Stimulated activated naive CD4-positive, alpha-beta T cell treated with Interleukin-2 at 50 U/mL for 16 hours (primary cell): ENCODE data around the gene AVL9.
"Not testable (repeated sequence)": the region's sequence is repeated elsewhere in the genome, so short reads cannot be mapped to it uniquely, and the experiment has no call there.

ENCODE experiments used
- DNase-seq: peaks from one replicate; lab custom pipeline; 2025; lab: John Stamatoyannopoulos, UW

AVL9 gene

DNA sequence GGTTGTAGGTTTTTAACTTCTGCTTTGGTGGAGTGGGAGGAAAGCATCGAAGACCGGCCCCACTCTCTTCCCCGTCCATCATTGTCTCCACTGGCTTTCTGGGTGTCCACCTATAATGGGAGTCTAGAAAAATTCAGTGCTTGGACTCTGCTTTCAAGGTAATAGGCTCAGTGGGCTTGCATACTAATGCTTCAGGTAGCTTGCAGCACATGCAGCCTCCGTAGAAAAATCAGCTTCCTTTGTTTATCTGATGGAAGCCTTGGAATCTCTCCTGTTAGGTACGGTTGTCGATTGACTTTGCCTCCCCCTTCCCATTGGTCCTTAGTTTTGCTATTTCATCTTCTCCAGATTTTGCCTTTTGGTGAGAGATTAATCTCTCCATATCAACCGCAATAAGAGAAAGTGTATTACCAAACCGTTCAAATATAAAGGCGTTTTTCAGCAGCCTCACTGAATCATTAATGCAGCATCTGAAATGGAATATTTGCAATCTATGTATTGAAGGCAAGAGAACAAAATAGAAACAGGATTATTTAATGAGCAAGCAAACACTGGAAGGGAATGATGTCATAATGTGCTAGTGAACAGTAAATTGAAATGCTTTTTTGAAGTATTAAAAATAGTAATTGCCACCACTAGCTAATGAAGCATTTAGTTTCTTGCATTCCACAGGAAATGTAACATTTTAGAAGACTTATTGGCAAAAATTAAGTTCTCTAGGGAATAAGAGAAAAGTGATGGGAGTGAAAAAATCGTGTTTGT lies 944 bp downstream of the AVL9 start:
- no peak for DNase-seq

DNA sequence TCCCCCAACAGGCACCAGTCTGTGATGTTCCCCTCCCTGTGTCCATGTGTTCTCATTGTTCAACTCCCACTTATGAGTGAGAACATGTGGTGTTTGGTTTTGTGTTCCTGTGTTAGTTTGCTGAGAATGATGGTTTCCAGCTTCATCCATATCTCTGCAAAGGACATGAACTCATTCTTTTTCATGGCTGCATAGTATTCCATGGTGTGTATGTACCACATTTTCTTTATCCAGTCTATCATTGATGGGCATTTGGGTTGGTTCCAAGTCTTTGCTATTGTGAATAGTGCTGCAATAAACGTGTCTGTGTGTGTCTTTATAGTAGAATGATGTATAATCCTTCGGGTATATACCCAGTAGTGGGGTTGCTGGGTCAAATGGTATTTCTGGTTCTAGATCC lies 4.5 kb downstream of the AVL9 start:
- not testable (repeated sequence) for DNase-seq

DNA sequence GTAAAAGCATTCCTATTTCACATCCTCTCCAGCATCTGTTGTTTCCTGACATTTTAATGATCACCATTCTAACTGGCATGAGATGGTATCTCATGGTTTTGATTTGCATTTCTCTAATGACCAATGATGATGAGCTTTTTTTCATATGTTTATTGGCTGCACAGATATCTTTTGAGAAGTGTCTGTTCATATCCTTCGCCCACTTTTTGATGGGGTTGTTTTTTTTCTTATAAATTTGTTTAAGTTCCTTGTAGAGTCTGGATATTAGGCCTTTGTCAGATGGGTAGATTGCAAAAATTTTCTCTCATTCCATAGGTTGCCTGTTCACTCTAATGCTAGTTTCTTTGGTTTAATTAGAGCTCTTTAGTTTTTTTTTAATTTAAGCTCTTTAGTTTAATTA lies 4.9 kb downstream of the AVL9 start:
- not testable (repeated sequence) for DNase-seq

DNA sequence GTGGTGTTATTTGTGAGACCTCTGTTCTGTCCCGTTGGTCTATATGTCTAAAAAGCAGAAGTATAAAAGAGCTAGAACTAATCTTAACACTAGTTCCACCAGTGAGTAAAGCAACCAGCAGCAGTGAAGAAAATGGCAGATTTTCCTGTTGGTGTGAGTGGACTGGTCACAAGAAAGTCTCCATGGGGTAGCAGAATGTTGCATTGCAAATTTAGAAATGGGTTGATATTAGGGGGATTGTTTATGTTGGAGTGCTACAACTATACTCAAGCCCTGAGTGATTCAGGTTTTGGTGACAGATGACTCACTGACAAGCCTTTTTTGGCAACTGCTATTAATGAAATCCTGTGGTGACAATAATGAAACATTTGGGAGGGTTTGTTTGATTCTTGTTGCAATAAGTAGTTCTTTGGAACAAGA lies 5.6 kb downstream of the AVL9 start:
- no peak for DNase-seq

DNA sequence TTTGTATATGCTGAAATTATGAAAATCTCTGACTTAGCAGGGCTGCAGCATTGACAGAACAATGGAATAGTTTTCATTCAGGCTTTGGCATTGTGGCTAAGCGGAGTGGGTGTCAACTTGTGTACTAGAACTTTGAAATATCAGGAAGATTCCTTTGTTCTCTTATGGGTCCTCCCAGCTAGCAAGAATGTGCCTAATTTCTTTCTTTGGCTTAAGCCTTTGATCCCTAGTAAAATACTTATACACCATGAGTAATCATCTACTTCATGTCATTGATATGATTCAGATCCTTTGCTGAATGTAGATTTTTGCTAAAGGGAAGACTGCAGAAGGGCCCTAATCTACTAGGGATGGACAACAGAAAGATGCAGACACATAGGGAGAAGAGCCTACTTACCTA lies 6.2 kb downstream of the AVL9 start:
- no peak for DNase-seq

DNA sequence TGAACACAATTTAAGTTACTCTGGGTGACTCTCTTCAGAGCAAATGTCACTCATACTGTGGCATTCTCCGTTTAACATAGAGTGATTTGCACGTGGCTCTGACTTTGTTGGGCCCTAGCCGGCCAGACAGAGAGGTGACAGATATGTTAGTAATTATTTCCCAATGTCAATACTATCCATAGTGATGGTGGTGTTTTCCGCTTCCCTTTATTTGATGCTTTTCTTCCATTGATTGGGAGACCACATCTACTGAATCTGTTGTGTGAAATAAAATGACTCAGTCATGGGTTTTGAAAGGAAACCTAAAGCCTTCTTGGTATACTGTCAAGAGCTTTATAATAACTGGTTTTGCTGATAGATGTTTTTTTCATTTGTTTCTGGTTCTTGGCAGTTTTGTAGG lies 7.4 kb downstream of the AVL9 start:
- DNase-seq: peak; percentile 7

DNA sequence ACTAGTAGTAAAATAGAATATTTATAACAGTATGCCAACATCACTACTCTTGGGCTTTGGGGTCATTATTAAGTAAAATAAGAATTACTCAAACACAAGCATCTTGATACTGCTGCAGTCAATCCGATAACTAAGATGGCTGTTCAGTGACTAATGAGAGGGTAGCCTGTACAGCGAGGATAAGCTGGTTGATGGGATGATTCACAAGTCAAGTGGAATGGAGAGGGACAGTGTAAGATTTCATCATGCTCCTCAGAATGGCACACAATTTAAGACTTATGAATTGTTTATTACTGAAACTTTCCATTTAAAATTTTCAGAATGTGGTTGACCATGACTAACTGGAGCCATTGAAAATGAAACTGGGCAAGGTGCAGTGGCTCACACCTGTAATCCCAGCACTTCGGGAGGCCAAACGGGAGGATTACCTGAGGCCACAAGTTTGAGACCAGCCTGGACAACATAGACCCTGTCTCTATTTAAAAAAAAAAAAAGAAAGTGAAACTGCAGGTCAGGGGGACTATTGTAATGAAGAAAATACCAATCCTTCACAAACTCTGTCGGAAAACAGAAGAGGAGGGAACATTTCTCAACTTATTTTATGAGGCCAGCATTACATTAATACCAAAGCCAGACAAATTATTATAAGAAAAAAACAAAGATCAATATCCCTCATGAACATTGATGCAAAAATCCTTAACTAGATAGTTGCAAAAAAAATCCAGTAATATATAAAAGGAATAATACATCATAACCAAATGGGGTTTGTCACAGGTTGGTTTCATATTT lies 11.2 kb downstream of the AVL9 start:
- DNase-seq: peak; percentile 41

DNA sequence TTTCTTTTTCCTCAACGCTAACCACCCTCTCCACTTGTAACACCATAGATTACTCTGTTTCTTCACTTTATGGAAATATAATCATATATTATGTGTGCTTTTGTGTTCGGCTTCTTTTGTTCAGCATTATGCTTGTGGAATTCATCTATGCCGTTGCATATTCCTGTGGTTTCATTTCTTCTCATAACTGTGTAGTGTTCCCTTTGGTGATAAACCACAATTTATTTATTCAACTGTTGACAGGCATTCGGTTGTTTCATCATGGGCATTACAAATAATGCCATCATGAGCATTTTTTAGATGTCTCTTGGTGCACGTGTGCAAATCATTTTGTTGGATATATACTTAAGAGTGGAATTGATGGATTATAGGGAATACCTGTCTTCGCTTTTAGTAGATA lies 12.1 kb downstream of the AVL9 start:
- no peak for DNase-seq

DNA sequence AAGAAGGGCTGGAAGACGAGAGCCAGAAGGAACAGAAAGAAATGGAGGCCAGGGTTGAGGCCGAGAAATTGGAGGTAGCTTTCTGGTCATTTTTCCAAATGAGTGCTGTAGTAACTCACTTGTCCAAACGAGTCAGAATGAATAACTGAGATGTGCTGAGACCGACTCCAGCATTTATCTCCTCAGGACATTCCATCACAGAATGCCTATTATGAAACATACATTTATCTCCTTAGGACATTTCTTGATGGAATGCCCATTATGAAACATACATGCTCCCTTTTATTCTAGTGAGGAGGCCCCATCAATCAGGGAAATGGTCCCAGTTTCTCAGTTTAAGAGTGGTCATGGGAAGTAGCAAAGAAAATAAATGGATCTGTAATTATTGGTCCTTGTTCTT lies 16.5 kb downstream of the AVL9 start:
- no peak for DNase-seq

DNA sequence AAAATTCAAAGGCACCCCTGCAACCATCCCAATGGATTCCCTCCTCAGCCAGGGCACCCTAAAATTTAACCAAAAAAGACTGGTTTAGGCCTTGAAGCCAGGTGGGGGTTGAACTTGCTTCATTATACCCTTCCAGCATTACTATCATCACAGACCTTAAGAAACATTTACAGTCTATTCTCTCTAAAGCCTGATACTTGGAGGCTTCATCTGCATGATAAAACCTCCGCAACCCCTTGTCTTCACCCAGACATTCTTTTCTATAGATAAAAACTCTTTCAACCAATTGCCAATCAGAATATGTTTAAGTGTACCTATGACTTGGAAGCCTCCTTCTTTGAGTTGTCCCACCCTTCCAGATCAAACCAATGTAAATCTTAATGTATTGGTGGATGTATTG lies 17.9 kb downstream of the AVL9 start:
- no peak for DNase-seq

DNA sequence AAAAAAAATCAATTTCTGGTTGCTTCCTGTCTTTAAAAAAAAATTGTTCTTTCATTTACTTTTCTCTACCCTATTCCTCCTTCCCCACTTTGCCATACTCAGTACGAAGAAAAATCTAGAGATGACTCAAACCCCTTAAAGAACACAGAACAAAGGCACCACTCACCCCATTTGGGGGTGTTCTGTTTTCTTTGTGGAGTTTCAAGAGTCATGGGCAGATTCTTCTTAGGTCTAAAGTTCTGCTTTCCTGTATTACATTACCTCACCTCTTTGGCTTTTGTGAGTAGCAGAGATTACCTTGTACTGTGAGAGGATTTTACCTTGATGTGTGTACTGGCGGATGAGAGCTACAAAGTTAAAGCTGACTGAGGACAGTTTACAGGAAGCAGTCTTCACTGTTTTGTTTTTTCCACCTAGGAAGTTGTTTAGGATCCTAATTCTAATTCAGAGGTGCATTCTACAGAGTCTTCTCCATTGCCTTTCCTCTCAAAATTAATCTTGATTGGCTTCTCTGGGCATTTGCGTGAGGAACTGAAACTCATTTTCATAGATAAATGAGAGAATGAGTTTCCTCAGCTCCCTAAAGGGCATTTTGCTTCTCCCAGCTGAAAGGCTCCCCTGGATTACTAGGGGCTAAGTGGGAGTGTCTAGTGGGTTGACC lies 20.7 kb downstream of the AVL9 start:
- no peak for DNase-seq

DNA sequence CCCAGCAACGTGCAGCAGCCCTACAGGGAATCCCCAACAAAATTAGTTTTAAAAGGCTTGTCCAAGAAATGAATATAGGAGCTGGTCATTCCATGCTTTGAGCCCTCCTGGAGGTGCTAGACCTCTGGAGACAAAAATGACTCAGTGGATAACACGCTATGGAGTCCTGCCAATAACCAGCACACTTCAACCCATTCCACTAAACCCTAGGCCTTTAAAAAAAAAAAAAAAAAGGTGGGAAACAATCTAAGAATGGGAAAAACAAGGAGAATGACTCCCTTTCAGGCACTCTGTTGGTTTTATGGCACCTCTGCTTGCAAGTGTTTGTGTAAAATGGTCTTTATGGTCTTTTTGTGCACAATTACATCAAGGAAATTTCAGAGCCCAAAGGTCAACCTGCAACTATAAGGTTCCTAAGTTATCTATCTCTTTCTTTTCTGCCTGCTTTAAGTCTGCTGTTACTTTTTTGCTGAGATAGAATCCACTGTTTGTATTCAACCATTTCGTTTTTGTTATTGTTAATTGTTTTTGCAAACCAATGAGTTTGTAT lies 21.3 kb downstream of the AVL9 start:
- DNase-seq: no peak

DNA sequence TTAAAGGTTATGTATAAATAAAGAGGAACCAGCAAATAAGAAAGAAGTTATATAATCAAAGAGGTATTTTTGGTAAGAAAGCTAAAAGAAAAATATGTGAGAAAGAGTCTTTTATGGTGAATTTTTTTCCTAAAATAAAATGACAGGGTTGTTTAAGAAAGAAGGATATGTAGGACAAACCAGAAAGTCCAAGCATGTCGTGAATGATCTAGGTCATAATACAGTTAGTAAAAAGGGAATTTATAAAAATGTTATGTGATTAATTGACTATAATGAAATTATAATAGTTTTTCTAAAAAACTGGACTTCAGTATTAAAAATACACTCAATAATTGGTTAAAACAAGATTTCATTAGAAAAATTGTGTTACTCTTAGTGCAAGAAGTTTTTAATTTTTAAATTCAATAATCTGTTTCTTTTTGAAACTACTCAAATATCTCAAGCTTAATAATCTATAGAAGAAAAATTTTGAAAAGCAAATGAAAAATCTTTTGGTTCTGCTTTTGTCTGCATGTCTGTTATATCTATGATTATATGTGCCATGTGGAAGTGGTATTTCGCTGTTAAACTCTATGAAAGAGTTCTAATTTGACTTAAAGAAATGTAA lies 23.3 kb downstream of the AVL9 start:
- no peak for DNase-seq

DNA sequence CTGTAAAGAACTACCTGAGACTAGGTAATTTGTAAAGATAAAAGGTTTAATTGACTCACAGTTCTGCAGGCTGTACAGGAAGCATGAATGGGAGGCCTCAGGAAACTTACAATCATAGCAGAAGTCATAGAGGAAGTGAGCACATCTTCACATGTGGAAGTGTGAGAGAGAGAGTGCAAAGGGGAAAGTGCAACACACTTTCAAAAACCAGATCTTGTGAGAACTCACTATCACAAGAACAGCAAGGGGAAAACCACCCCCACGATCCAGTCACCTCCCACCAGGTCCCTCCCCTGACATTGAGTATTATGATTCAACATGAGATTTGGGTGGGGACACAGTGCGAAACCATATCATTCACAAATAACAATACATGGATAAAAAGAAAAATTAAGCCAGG lies 24.5 kb downstream of the AVL9 start:
- DNase-seq: peak; percentile 31

DNA sequence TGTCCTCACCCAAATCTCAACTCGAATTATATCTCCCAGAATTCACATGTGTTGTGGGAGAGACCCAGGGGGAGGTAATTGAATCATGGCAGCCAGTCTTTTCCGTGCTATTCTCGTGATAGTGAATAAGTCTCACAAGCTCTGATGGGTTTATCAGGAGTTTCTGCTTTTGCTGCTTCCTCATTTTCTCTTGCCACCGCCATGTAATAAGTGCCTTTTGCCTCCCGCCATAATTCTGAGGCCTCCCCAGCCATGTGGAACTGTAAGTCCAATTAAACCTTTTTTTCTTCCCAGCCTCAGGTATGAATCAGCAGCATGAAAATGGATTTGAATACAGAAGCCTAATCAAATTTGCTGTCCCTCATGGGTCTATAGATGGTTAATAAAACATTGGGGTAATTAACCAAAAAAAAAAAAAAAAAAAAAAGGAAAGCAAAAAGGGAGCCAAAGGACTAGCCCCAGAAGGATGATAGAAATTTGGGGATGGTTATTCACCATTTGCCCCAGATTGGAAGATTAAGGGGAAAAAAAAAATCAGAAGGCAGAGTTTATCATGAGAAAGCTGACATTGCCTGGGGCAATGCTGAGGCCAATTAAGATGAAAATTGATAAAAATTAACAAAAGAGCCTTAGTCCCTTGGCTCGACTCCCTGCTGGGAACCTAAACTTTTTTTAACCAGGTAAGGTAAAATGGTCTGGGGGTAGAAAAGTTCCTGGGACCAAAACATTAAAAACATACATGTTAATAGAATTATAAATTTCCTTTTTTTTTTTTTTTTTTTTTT lies 27.6 kb downstream of the AVL9 start:
- DNase-seq: no peak

DNA sequence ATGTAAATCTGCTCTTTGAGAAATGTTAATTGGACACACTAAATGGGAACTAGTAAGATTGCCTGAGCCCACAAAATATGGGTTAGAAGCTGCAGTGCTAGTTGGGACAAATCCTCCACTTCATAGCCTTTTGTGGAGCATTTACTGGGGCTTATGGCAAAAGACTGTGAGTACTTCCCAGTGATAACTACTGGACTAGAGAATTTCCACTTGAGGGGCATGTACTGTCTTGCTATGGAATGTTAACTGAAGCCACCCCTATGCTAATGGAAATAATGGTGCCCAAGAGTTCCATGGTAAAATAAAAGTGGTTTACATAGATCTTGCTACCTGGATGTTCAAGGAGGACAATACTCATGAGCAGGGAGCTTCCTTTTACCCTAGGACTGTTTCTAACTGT lies 29.3 kb downstream of the AVL9 start:
- no peak for DNase-seq

DNA sequence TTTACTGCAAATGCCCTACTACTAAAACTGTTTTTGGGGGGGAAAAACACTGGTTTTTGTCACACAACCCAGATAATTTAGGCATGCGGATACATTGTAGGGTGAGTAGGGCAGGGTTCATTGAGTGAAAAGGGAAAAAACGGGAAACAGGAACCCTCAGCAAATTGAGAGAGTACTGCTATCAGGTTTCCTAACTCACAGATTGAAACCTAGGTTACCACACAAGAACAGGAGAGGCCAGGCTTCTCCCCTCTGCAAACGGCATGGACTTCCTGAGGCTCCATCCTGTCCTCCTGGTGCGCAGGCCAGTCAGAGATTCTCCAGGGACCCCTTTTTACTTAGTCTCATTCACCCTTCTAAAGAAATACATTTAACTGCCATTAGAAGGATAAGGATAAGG lies 30.6 kb downstream of the AVL9 start:
- no peak for DNase-seq

DNA sequence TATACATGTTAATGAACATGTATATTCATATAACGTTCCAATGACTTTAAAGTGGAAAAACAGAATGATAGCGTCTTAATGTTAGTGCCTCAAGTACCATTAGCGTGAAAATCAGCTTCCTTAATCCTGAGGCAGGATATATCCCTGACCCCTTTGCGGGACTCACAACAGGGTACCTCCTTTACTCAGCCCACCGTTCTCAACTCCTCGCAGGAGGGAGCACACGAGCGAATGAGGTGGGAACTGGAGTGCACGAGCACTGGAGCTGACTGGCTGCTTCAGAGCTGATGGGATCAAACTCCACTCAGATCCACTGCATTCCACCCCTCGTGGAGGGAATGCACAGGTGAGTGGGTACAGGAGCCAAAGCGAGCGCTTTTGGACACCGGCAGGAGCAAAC lies 36.1 kb downstream of the AVL9 start:
- no peak for DNase-seq

DNA sequence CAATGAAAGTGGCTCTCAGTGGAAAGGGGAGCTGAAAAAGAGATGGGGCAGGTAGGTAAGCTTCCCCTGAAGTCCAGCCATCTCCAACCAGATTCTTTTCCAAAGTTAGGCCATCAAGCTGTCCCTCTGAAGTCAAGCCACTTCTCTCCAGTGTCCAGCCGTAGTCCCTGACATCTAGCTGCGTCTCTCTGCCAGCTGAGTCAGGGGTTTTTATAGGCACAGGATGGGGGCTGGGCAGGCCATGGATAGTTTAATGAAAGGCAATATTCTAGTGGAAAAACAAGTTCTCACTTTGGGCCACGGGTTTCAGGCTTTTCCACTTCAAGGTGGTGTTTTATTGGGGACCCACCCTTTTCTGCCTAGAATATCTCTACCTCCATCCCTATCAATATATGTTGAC lies 36.8 kb downstream of the AVL9 start:
- no peak for DNase-seq

DNA sequence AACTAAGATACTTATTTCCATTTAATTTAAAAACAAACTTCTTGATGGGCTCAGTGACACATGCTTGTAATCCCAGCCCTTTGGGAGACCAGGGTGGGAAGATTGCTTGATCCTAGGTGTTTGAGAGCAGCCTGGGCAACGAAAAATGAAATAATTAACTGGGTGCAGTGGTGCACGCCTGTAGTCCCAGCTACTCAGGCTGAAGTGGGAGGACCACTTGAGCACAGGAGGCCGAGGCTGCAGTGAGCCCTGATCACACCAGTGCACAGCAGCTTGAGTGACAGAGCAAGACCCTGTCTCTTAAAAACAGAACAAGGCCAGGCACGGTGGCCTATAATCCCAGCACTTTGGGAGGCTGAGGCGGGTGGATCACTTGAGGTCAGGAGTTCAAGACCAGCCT lies 37.4 kb downstream of the AVL9 start:
- no peak for DNase-seq

DNA sequence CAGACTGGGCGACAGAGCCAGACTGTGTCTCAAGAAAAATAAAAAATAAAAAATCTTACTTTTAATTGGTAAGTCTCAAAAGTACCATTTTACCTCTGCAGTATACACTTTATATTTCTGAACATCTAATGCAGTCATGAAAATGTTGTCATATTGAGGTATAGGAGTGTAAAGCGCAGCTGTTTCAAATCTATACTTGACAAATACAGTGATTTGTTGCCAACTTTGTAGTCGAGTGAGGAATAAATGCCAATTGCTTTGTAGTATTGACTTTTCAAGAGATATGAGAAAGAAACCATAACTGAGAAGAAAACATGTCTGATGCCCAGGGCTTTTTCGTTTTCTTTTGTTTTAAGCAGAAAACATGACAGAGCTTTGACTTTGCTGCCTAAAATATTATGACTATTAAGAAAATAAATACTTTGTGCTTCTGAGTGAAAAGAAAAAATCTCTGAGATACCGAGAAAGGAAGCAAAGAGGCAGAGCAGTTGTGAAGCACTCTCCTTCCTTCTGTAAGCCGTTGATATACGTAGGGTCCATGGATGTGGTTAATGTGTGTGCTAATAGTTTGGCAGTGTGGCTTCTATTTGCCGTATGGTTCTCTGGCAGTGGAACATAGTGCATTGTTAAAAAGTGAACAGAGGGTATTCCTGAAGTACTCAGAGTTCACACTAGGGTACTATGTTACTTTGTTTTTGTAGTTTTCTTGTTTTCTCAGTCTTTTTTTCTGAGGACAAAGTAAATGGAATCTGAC lies 38.2 kb downstream of the AVL9 start:
- no peak for DNase-seq
